Measurements from ENCODE around the gene CLTB.

The CLTB gene, protein sequence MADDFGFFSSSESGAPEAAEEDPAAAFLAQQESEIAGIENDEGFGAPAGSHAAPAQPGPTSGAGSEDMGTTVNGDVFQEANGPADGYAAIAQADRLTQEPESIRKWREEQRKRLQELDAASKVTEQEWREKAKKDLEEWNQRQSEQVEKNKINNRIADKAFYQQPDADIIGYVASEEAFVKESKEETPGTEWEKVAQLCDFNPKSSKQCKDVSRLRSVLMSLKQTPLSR

DNA sequence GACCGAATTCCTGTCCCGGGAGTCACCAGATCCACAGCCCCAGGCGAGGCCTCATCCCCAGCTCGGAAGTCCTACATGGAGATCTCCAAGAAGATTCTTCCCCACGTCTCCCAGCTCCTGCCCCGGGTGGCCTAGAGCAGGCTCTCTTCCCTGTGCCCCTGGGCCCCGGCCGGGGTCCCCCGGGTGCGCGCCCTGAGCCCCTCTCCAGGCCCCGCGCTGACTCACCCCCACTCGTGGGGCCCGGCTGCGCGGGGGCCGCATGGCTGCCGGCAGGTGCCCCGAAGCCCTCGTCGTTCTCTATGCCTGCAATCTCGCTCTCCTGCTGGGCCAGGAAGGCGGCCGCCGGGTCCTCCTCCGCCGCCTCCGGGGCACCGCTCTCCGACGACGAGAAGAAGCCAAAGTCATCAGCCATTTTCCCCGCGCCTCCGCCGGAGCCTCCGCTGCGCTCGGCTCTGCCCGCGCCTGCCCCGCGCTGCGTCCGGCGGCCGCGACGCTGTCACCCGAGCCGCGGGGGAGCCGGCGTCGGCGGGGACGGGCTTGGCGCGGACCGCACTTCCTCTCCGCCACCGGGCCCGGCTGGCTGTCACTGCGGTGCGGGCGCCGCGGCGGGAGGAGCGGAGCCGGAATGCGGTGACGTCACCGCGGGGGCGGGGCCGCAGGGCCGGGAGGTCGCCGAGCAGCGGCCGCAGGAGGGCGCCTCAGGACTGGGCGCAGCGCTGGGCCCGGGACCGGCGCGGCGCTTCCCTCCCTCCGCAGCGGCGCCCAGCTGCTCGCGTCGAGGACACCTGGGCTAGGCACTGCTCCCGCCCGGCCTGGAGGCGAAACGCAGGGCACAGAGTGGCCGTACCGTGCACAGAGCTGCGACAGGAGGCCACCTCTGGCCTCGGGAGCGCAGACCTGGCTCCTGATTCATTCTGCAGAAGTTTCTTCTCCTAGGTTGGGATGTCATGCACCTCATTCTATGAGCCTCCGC, at the start of gene CLTB:
Gene CLTB (minus strand): TSS at position 588 of the 973 bp plus-strand sequence. CDS start 176 bp downstream, at position 412.
- peak within 1 kb of the TSS; percentile 84 to 86 for H3K27ac ChIP-seq (ENCODE audit: low read depth in 2 of 2, low read length in 2 of 2)
- H3K4me3 ChIP-seq (ENCODE audit: low read length in 2 of 2), result peak within 1 kb of the TSS; percentile 89 to 93
- H3K9ac ChIP-seq (ENCODE audit: low read depth in 1 of 2, low read length in 2 of 2), result peak within 1 kb of the TSS; percentile 81 to 97
- no peaks in the 10 kb centered on the region for H3K9me3 ChIP-seq (ENCODE audit: control insufficient read depth in 2 of 2, low read length in 2 of 2)
- peaks cover 0 to 2% of the 10 kb centered on the region in 2 donors for H3K36me3 ChIP-seq (ENCODE audit: control insufficient read depth in 2 of 2, insufficient read depth in 2 of 2, low read length in 2 of 2)
- peaks cover 26 to 31% of the 10 kb centered on the region in 2 donors for H3K4me1 ChIP-seq (ENCODE audit: control insufficient read depth in 2 of 2, insufficient read depth in 2 of 2, low read length in 2 of 2)
- no peaks in the 10 kb centered on the region for H3K27me3 ChIP-seq (ENCODE audit: control insufficient read depth in 2 of 2, insufficient read depth in 2 of 2, low read length in 2 of 2)

GRCh38 chr5:176463113-176463764, 46.9 kb upstream of the CLTB start:
- H3K4me1 ChIP-seq (ENCODE audit: control insufficient read depth in 2 of 2, insufficient read depth in 2 of 2, low read length in 2 of 2), result no peaks in the 10 kb centered on the region

GRCh38 chr5:176461349-176461748, 45.0 kb upstream of the CLTB start:
- no peak overlapping the region for H3K27ac ChIP-seq (ENCODE audit: low read depth in 2 of 2, low read length in 2 of 2)
- no peak overlapping the region for H3K9ac ChIP-seq (ENCODE audit: low read depth in 1 of 2, low read length in 2 of 2)
- H3K27me3 ChIP-seq (ENCODE audit: control insufficient read depth in 2 of 2, insufficient read depth in 2 of 2, low read length in 2 of 2), result no peaks in the 10 kb centered on the region
- no peak overlapping the region for H3K4me3 ChIP-seq (ENCODE audit: low read length in 2 of 2)
- H3K36me3 ChIP-seq (ENCODE audit: control insufficient read depth in 2 of 2, insufficient read depth in 2 of 2, low read length in 2 of 2), result peaks cover 0 to 2% of the 10 kb centered on the region in 2 donors
- H3K4me1 ChIP-seq (ENCODE audit: control insufficient read depth in 2 of 2, insufficient read depth in 2 of 2, low read length in 2 of 2), result no peaks in the 10 kb centered on the region
- no peaks in the 10 kb centered on the region for H3K9me3 ChIP-seq (ENCODE audit: control insufficient read depth in 2 of 2, low read length in 2 of 2)

More at GRCh38 chr5:176463113-176463764, 46.9 kb upstream of the CLTB start:
- H3K27ac ChIP-seq (ENCODE audit: low read depth in 2 of 2, low read length in 2 of 2), result no peak overlapping the region
- H3K27me3 ChIP-seq (ENCODE audit: control insufficient read depth in 2 of 2, insufficient read depth in 2 of 2, low read length in 2 of 2), result no peaks in the 10 kb centered on the region
- H3K4me3 ChIP-seq (ENCODE audit: low read length in 2 of 2), result no peak overlapping the region
- H3K9me3 ChIP-seq (ENCODE audit: control insufficient read depth in 2 of 2, low read length in 2 of 2), result no peaks in the 10 kb centered on the region
- H3K36me3 ChIP-seq (ENCODE audit: control insufficient read depth in 2 of 2, insufficient read depth in 2 of 2, low read length in 2 of 2), result peaks cover 0 to 3% of the 10 kb centered on the region in 2 donors
- no peak overlapping the region for H3K9ac ChIP-seq (ENCODE audit: low read depth in 1 of 2, low read length in 2 of 2)

DNA sequence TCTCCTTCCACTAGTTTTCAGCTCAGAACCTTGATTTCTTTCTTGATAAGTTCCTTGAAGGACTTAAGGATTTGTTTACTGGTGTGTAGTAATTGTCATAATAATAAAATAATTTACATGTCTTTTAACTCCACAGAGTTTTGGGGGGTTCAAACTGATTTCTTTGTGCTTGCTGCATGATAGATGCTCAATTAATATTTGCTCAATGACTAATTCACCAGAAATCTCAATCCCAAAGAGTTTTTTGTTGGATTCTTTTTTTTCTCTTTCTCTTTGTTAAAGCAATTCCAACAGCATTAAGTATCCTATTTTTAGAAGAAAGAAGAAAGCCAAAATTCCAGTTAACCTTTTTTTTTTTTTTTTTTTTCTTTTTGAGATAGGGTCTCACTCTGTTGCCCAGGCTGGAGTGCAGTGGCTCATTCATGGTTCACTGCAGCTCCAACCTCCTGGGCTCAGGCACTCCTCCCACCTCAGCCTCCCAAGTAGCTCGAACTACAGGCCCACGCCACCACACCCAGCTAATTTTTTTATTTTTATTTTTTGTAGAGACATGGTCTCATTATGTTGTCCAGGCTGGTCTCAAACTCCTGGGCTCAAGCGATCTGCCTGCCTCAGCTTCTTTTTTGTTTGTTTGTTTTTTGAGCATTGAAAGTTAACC, 42.7 kb upstream of the CLTB start:
- H3K27ac ChIP-seq (ENCODE audit: low read depth in 2 of 2, low read length in 2 of 2), result no peak overlapping the region
- no peaks in the 10 kb centered on the region for H3K4me1 ChIP-seq (ENCODE audit: control insufficient read depth in 2 of 2, insufficient read depth in 2 of 2, low read length in 2 of 2)
- H3K4me3 ChIP-seq (ENCODE audit: low read length in 2 of 2), result no peak overlapping the region
- H3K36me3 ChIP-seq (ENCODE audit: control insufficient read depth in 2 of 2, insufficient read depth in 2 of 2, low read length in 2 of 2), result peaks cover 0 to 1% of the 10 kb centered on the region in 2 donors
- no peak overlapping the region for H3K9ac ChIP-seq (ENCODE audit: low read depth in 1 of 2, low read length in 2 of 2)
- no peaks in the 10 kb centered on the region for H3K9me3 ChIP-seq (ENCODE audit: control insufficient read depth in 2 of 2, low read length in 2 of 2)
- no peaks in the 10 kb centered on the region for H3K27me3 ChIP-seq (ENCODE audit: control insufficient read depth in 2 of 2, insufficient read depth in 2 of 2, low read length in 2 of 2)

DNA sequence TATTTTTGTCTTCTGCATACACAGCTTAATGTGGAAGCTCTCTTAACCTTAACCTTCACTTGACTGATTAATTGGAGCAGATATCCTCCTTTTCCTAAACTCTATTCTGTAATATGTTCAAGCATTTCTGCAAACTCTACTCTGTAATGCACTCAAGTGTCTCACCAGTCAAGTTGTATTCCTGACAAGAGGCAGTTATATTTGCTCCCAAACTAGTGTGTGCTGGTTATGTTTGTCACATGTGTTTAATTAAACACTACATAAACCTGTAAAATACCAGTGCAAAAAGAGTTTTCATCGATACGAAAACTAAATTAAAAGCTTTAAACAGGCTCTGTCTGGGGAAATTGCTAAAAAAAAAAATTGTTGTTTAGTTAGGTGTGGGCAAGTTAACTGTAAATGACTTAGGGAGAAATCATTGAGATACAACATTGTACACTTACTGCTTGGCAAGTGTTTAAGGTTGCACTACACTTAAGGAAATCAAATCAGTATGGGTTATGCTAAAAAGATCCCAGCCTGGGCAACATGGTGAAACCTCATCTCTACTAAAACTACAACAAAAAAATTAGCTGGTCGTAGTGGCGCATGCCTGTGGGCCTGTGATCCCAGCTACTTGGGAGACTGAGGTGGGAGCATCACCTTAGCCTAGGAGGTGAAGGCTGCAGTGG, 38.5 kb upstream of the CLTB start:
- Histone ChIP-seq H3K9ac (ENCODE audit: low read depth in 1 of 2, low read length in 2 of 2) (no peak overlapping the region), H3K27me3 (ENCODE audit: control insufficient read depth in 2 of 2, insufficient read depth in 2 of 2, low read length in 2 of 2) (no peaks in the 10 kb centered on the region), H3K4me1 (ENCODE audit: control insufficient read depth in 2 of 2, insufficient read depth in 2 of 2, low read length in 2 of 2) (peaks cover 0 to 2% of the 10 kb centered on the region in 2 donors), H3K27ac (ENCODE audit: low read depth in 2 of 2, low read length in 2 of 2) (no peak overlapping the region), H3K4me3 (ENCODE audit: low read length in 2 of 2) (no peak overlapping the region), H3K9me3 (ENCODE audit: control insufficient read depth in 2 of 2, low read length in 2 of 2) (no peaks in the 10 kb centered on the region), H3K36me3 (ENCODE audit: control insufficient read depth in 2 of 2, insufficient read depth in 2 of 2, low read length in 2 of 2) (peaks cover 0 to 9% of the 10 kb centered on the region in 2 donors)

DNA sequence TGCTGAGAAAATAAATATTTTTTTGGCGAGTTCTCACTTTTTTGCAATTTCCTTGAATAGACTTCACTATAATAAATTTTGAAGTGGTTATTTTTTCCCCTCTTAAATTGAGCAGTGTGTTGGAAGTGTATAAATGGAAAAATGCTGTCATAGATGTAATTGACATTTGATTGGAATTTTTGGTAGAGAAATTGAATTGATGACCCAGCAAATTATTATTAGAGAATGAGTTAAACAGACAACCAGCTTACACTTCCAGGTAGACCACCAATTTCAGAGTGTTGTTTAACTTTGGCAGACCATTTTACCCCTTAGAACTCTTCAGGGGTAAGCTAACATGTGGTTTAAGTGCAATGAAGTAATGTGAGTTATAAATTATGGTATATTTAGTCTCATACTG, 33.7 kb upstream of the CLTB start:
- H3K4me3 ChIP-seq (ENCODE audit: low read length in 2 of 2), result no peak overlapping the region
- H3K27me3 ChIP-seq (ENCODE audit: control insufficient read depth in 2 of 2, insufficient read depth in 2 of 2, low read length in 2 of 2), result no peaks in the 10 kb centered on the region
- H3K36me3 ChIP-seq (ENCODE audit: control insufficient read depth in 2 of 2, insufficient read depth in 2 of 2, low read length in 2 of 2), result peaks cover 0 to 9% of the 10 kb centered on the region in 2 donors
- H3K4me1 ChIP-seq (ENCODE audit: control insufficient read depth in 2 of 2, insufficient read depth in 2 of 2, low read length in 2 of 2), result peaks cover 9 to 14% of the 10 kb centered on the region in 2 donors
- no peak overlapping the region for H3K27ac ChIP-seq (ENCODE audit: low read depth in 2 of 2, low read length in 2 of 2)
- no peak overlapping the region for H3K9ac ChIP-seq (ENCODE audit: low read depth in 1 of 2, low read length in 2 of 2)
- no peaks in the 10 kb centered on the region for H3K9me3 ChIP-seq (ENCODE audit: control insufficient read depth in 2 of 2, low read length in 2 of 2)

DNA sequence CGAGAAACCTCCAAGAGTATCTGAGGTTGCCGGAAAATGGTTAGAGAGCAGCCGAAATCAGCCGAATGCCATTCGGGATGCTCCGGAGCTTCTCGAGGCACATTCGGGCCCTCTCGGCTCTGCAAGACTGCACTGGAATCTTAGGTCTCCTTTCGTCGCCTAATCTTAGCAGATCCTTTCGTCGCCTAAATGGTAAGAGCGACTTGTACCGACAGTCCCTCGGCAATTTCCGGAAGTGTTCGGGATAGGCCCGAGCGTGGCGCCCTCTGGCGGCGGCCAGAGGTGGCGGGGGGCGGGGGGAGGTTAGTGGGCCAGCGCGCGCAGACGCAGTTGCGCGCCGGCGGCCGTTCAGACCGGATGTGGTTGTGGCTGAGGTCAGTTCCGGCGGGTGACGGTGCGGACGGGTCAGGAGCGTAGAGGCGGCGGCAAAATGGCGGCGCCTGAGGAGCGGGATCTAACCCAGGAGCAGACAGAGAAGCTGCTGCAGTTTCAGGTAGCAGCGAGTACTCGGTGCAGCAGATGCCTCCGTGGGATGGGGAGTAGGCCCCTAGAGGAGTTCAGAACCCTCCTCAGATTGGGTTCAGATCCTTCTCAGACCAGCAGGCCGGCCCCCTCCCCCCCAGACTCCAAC, 31.8 kb upstream of the CLTB start, which contains the start of gene FAF2:
Gene FAF2 (plus strand): TSS at position 408 of the 631 bp plus-strand sequence. CDS start 23 bp downstream, at position 431.
- Histone ChIP-seq H3K27ac (ENCODE audit: low read depth in 2 of 2, low read length in 2 of 2) (peak within 1 kb of the TSS; percentile 98 to 99), H3K9me3 (ENCODE audit: control insufficient read depth in 2 of 2, low read length in 2 of 2) (no peaks in the 10 kb centered on the region), H3K9ac (ENCODE audit: low read depth in 1 of 2, low read length in 2 of 2) (peak within 1 kb of the TSS; percentile 98 to 99), H3K4me1 (ENCODE audit: control insufficient read depth in 2 of 2, insufficient read depth in 2 of 2, low read length in 2 of 2) (peaks cover 9 to 14% of the 10 kb centered on the region in 2 donors), H3K27me3 (ENCODE audit: control insufficient read depth in 2 of 2, insufficient read depth in 2 of 2, low read length in 2 of 2) (no peaks in the 10 kb centered on the region), H3K36me3 (ENCODE audit: control insufficient read depth in 2 of 2, insufficient read depth in 2 of 2, low read length in 2 of 2) (peaks cover 0 to under 1% of the 10 kb centered on the region in 2 donors), H3K4me3 (ENCODE audit: low read length in 2 of 2) (peak within 1 kb of the TSS; percentile 97 to 99)

DNA sequence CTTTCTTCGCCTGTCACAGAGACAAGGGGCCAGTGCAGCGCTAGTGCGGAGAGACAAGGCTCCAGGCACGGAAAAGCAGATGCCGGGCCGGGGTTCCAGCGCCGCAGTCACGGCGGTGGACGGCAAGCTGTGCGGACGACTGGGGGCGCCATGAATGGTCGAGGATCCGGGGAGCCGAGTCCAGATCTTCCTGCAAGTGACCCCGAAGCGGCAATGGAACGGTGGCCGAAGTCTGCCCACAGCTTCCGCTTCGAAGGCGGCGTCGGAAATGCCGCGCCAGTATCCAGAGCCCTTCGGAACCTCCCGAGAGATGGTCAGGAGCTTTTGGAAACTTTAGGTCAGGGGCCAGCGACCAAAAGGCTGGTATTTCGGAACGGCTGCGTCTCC, 31.2 kb upstream of the CLTB start:
- no peaks in the 10 kb centered on the region for H3K36me3 ChIP-seq (ENCODE audit: control insufficient read depth in 2 of 2, insufficient read depth in 2 of 2, low read length in 2 of 2)
- H3K9ac ChIP-seq (ENCODE audit: low read depth in 1 of 2, low read length in 2 of 2), result peak overlapping the region; percentile 97 to 98
- H3K9me3 ChIP-seq (ENCODE audit: control insufficient read depth in 2 of 2, low read length in 2 of 2), result no peaks in the 10 kb centered on the region
- H3K4me3 ChIP-seq (ENCODE audit: low read length in 2 of 2), result peak overlapping the region; percentile 97 to 99
- H3K27me3 ChIP-seq (ENCODE audit: control insufficient read depth in 2 of 2, insufficient read depth in 2 of 2, low read length in 2 of 2), result no peaks in the 10 kb centered on the region
- H3K4me1 ChIP-seq (ENCODE audit: control insufficient read depth in 2 of 2, insufficient read depth in 2 of 2, low read length in 2 of 2), result peaks cover 9 to 14% of the 10 kb centered on the region in 2 donors
- H3K27ac ChIP-seq (ENCODE audit: low read depth in 2 of 2, low read length in 2 of 2), result peak overlapping the region; percentile 98 to 99

All from mucosa of rectum (tissue), 2 donors.